Hepatocyte (in vitro differentiated cells): ENCODE measurements around the gene ARL10. TPM values are rescaled to one million over a fixed set of nuclear protein-coding genes. Genes with fewer than 3 reads are reported as not detected.
A peak's percentile ranks its signal among the peaks of the same experiment; 100 is the strongest.

Experiments
- DNase-seq: peaks from one replicate; pipeline ENCODE4 v3.0.0-alpha.2; 2016; ENCODE audit warnings: low spot score
- H2AFZ ChIP-seq: fragments of 200-600 bp; sonication (generic); 2 replicates; pipeline ENCODE4 v1.6.0; 2016; ENCODE audit warnings: antibody characterized with exemption, mild to moderate bottlenecking
- H3K27ac ChIP-seq: fragments of 200-600 bp; sonication (generic); 2 replicates; pipeline ENCODE4 v1.5.1; 2016; ENCODE audit warnings: mild to moderate bottlenecking
- H3K27me3 ChIP-seq: fragments of 200-600 bp; sonication (generic); 2 replicates; pipeline ENCODE4 v1.6.1; 2016
- H3K36me3 ChIP-seq: fragments of 200-600 bp; sonication (generic); replicated peaks from 2 replicates; pipeline ENCODE4 v1.5.1; 2016; ENCODE audit warnings: low read depth; ENCODE audit not compliant: insufficient read depth
- H3K4me1 ChIP-seq: fragments of 200-600 bp; sonication (generic); 2 replicates; pipeline ENCODE4 v1.5.1; 2016; ENCODE audit warnings: mild to moderate bottlenecking, moderate library complexity; ENCODE audit not compliant: insufficient read depth
- H3K4me2 ChIP-seq: fragments of 200-600 bp; sonication (generic); 2 replicates; pipeline ENCODE4 v1.6.0; 2016
- H3K4me3 ChIP-seq: fragments of 200-600 bp; sonication (generic); 2 replicates; pipeline ENCODE4 v1.5.1; 2016; ENCODE audit warnings: mild to moderate bottlenecking
- H3K79me2 ChIP-seq: fragments of 200-600 bp; sonication (generic); 2 replicates; pipeline ENCODE4 v1.6.0; 2017; ENCODE audit warnings: mild to moderate bottlenecking
- H3K9me2 ChIP-seq: fragments of 200-600 bp; sonication (generic); replicated peaks from 2 replicates; pipeline ENCODE4 v1.6.0; 2017; ENCODE audit warnings: mild to moderate bottlenecking; ENCODE audit not compliant: insufficient read depth
- H3K9me3 ChIP-seq: fragments of 200-600 bp; sonication (generic); 2 replicates; pipeline ENCODE4 v1.5.1; 2016; ENCODE audit warnings: low read depth, mild to moderate bottlenecking
- H4K20me1 ChIP-seq: fragments of 200-600 bp; sonication (generic); 2 replicates; pipeline ENCODE4 v1.6.0; 2016; ENCODE audit warnings: mild to moderate bottlenecking; ENCODE audit not compliant: insufficient read depth, poor library complexity, severe bottlenecking
- EZH2 ChIP-seq: fragments of 200-600 bp; sonication (generic); IDR thresholded peaks from 2 replicates; pipeline ENCODE4 v1.6.1; 2016; ENCODE audit warnings: antibody characterized with exemption, mild to moderate bottlenecking, borderline replicate concordance
- EZH2phosphoT487 ChIP-seq: fragments of 200-600 bp; sonication (generic); IDR thresholded peaks from one replicate; pipeline ENCODE4 v1.6.1; 2018; ENCODE audit warnings: antibody characterized with exemption, mild to moderate bottlenecking, low read depth, moderate library complexity; ENCODE audit not compliant: unreplicated experiment, severe bottlenecking
- WGBS: methylation state at CpG from one replicate; pipeline ENCODE4 v1.1.6; 2016; ENCODE audit warnings: low lambda C conversion rate; ENCODE audit errors: missing lambda C conversion rate; 5-methylcytosine and 5-hydroxymethylcytosine counted together
- polyA plus RNA-seq: library from polyadenylated mRNA; unstranded; fragments of >200 nt; fragmentation: Nextera tagmentation; extraction: Ambion mirVana; gene quantifications from 2 replicates; pipeline ENCODE4 v1.2.1, GENCODE V29; 2016
- total RNA-seq: library from RNA; depleted of rRNA; stranded (reverse); fragments of >200 nt; gene quantifications from 2 replicates; pipeline ENCODE4 v1.2.3, GENCODE V29; 2014
- TF ChIP-seq, protein P1 (sequence below): fragments of 200-600 bp; sonication (generic); IDR thresholded peaks from 2 replicates; pipeline ENCODE4 v1.5.1; 2016; ENCODE audit warnings: antibody characterized with exemption, mild to moderate bottlenecking; ENCODE audit not compliant: poor library complexity

Gene ARL10
- total and polyA plus RNA-seq, 2 experiments from 2014 or later: 4.4 to 6.7 TPM

DNA sequence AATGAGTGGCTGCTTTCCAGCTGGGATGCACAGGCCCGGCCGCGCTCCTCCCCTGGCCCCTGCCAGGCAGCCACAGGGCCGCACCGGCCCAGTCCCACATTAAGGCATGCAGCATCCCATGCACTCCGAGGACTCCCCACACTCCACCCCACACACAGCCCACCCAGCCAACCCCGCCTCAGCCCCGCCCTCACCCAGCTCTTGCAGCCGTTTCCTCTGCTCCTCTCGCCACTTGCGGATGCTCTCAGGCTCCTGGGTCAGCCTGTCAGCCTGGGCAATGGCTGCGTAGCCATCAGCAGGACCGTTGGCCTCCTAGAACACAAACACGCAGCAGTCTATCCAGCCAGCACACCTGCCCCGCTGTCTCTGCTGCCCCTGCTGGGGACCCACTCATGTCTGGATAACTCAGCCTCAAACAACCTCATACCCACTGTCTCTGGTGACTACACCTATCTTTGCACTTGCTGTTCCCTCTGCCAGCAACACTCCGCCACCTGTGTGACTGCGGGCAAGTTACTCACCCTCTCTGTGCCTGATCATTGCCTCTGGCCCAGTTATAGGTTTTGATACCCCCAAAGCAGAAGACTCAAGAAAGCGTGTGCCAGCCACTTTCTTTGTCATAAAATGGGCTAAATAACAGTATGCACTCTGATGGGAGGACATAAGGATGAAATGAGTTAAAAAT is 32.6 kb downstream of the ARL10 start:
- Histone ChIP-seq H2AFZ (no peak overlapping the region), H4K20me1 (no peaks in the 10 kb centered on the region), H3K79me2 (peaks cover 6% of the 10 kb centered on the region), H3K4me1 (peaks cover 4% of the 10 kb centered on the region), H3K36me3 (no peaks in the 10 kb centered on the region), H3K9me2 (no peaks in the 10 kb centered on the region), H3K4me2 (no peak overlapping the region), H3K27me3 (no peaks in the 10 kb centered on the region), H3K4me3 (no peak overlapping the region), H3K9me3 (no peaks in the 10 kb centered on the region), H3K27ac (no peak overlapping the region)
- no peak for TF ChIP-seq EZH2
- no peak for TF ChIP-seq EZH2phosphoT487
- TF ChIP-seq, protein P1, sequence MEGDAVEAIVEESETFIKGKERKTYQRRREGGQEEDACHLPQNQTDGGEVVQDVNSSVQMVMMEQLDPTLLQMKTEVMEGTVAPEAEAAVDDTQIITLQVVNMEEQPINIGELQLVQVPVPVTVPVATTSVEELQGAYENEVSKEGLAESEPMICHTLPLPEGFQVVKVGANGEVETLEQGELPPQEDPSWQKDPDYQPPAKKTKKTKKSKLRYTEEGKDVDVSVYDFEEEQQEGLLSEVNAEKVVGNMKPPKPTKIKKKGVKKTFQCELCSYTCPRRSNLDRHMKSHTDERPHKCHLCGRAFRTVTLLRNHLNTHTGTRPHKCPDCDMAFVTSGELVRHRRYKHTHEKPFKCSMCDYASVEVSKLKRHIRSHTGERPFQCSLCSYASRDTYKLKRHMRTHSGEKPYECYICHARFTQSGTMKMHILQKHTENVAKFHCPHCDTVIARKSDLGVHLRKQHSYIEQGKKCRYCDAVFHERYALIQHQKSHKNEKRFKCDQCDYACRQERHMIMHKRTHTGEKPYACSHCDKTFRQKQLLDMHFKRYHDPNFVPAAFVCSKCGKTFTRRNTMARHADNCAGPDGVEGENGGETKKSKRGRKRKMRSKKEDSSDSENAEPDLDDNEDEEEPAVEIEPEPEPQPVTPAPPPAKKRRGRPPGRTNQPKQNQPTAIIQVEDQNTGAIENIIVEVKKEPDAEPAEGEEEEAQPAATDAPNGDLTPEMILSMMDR: no peak
- 97% methylated on average over 14 of the region's 18 CpGs for WGBS
- DNase-seq: no peak

DNA sequence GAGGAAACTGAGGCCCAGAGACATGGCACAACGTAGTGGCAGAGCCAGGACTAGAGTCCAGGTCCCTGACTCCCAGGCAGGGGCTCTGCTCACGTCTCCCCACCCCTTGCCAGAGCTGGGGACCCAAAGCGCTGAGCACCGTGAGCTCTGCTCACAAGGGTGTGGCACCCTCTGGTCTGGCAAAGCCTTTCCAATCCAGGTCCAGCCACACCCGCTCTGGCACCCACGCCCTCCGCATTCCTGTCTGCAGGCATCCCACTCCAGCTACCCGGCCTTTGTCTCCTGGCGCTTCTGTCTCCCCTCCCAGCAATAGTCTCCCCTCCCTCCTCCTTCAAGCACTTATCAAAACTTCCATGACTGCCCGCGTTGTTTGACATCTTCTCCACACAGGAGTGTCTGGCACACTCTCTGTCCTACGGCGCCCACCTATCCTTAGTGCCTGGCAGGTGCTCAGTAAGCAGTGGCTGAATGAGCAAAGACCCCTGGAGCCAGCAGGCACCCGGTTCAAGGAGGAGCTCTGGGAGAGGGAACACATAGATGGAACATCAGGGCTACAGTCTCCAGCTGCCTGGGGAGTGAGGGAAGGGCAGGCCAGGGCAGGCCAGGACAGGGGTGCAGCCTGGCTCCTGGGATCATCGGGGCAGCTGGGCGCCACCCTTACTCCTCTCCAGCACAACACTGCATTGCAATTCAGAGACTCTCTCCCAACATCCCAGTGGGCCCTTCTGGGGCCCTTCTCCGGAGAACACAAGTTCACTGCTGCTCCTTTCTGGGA is 35.3 kb downstream of the ARL10 start:
- no peak overlapping the region for H2AFZ ChIP-seq
- peaks cover 9% of the 10 kb centered on the region for H3K4me1 ChIP-seq
- TF ChIP-seq EZH2 (no peak), EZH2phosphoT487 (no peak)
- TF ChIP-seq, protein P1: no peak
- H3K27me3 ChIP-seq: no peaks in the 10 kb centered on the region
- H3K79me2 ChIP-seq: peaks cover 6% of the 10 kb centered on the region
- WGBS: 65% methylated on average over 17 of the region's 17 CpGs
- no peaks in the 10 kb centered on the region for H3K9me3 ChIP-seq
- no peaks in the 10 kb centered on the region for H3K9me2 ChIP-seq
- no peak overlapping the region for H3K4me3 ChIP-seq
- DNase-seq: peak; percentile 68
- peak overlapping the region; percentile 45 for H3K4me2 ChIP-seq
- no peaks in the 10 kb centered on the region for H3K36me3 ChIP-seq
- H4K20me1 ChIP-seq: no peaks in the 10 kb centered on the region
- H3K27ac ChIP-seq: peak overlapping the region; percentile 84

DNA sequence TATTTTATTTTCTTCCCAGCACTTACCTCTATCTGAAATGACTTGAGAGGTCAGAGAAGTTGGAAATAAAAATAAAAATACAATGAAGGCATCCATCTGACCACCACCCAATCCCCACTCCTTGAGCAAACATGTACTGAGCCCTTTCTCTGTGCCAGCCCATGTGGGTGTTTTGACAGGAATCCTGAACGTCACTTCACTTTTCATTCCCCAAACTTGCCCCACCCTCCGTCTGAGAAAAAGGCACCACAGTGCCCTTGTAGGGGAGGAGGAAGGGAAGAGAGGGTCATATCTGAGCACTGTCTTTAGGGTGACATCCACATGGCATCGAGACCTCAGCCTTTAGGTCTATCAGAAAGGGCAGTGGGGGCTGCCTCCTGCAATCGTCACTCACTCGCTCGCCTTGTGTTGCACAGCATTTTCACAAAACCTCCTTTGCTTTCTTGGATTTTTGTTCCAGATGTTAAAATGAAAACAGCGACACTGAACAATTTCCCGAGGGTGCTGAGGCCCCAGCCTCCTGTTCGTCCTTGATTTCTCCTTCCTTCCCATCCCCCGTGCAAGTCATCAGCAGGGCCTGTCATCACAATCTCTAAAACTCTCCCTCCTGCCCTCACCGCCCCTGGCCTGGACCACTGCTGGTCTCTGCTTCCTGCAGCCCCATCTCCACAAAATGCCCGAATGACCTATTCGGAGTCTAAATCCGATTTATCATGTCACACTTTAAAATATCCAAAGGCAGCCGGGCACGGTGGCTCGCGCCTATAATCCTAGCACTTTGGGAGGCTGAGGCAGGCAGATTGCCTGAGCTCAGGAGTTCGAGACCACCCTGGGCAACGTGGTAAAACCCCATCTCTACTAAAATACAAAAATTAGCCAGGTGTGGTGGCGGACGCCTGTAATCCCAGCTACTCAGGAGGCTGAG is 36.3 kb downstream of the ARL10 start:
- H3K4me1 ChIP-seq: peaks cover 9% of the 10 kb centered on the region

More for the DNA sequence above, 36.3 kb downstream of the ARL10 start:
- Histone ChIP-seq H3K27ac (peak overlapping the region; percentile 84), H3K9me2 (no peaks in the 10 kb centered on the region), H4K20me1 (no peaks in the 10 kb centered on the region), H3K9me3 (no peaks in the 10 kb centered on the region), H3K4me3 (no peak overlapping the region), H3K27me3 (no peaks in the 10 kb centered on the region), H2AFZ (no peak overlapping the region), H3K4me2 (no peak overlapping the region), H3K79me2 (peaks cover 6% of the 10 kb centered on the region), H3K36me3 (no peaks in the 10 kb centered on the region)
- TF ChIP-seq EZH2phosphoT487 (no peak), EZH2 (no peak)
- TF ChIP-seq, protein P1: no peak
- DNase-seq: no peak
- WGBS: 95% methylated on average over 22 of the region's 22 CpGs
